Spleen (tissue), 7 donors: ENCODE results near the gene USP6NL.

ENCODE experiments used
- POLR2A ChIP-seq, 3 donors: fragments of 450-650 bp; IDR thresholded peaks; one replicate each; pipeline ENCODE4 v1.5.1; 2017; ENCODE audit warnings: antibody characterized with exemption in 3 of 3, mild to moderate bottlenecking in 1 of 3
- POLR2AphosphoS5 ChIP-seq, 3 donors: sonication (generic); formaldehyde crosslinking; IDR thresholded peaks; one replicate each; pipeline ENCODE4 v1.5.1; 2017; ENCODE audit warnings: antibody characterized with exemption in 3 of 3
- TF ChIP-seq, protein P1 (sequence below), 11 experiments: fragments of 200-600 bp in 7 of 11; fragments of 450-650 bp in 4 of 11; sonication (generic) in 4 of 11; IDR thresholded peaks in 8 of 11; conservative IDR thresholded peaks in 3 of 11; 1 replicate in 7 of 11; 2 replicates in 4 of 11; pipeline versions ENCODE4 v1.4.0 to v1.8.0; 2016 to 2021; ENCODE audit warnings: antibody characterized with exemption in 11 of 11, inconsistent platforms in 4 of 11, mild to moderate bottlenecking in 1 of 11
- donor health status: DM: no; HTN: no; CAD: no; lungs with moderate emphysema.
- donor health status: DM: no; HTN: no; CAD: no.
- donor health status: DM: no; HTN: no; CAD: no.

DNA sequence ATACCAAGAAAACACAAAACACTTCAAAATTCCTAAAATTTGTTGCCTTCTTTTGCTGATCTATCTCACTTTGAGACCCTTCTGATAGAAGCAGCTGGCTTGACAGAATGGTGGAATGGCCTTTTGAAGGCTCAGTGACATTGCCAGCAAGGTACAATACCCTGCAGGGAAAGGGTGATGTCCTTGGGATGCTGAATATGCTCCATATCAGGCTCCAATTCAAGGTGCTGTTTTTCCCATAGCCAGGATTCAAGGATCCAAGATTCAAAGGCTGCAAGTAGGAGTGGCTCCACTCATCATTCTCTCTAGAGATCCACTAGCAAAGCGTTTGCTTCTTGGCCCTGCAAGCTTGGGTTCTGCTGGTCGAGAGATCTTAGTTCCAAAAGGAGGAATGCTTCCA lies 120.4 kb downstream of the USP6NL start:
- TF ChIP-seq, protein P1, sequence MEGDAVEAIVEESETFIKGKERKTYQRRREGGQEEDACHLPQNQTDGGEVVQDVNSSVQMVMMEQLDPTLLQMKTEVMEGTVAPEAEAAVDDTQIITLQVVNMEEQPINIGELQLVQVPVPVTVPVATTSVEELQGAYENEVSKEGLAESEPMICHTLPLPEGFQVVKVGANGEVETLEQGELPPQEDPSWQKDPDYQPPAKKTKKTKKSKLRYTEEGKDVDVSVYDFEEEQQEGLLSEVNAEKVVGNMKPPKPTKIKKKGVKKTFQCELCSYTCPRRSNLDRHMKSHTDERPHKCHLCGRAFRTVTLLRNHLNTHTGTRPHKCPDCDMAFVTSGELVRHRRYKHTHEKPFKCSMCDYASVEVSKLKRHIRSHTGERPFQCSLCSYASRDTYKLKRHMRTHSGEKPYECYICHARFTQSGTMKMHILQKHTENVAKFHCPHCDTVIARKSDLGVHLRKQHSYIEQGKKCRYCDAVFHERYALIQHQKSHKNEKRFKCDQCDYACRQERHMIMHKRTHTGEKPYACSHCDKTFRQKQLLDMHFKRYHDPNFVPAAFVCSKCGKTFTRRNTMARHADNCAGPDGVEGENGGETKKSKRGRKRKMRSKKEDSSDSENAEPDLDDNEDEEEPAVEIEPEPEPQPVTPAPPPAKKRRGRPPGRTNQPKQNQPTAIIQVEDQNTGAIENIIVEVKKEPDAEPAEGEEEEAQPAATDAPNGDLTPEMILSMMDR (IDR thresholded peaks at IDR 0.05 in 8 of 11, conservative IDR thresholded peaks at IDR 0.05 in 3 of 11): no peak
- TF ChIP-seq POLR2AphosphoS5 (IDR thresholded peaks at IDR 0.05): no peak
- no peak for TF ChIP-seq POLR2A (IDR thresholded peaks at IDR 0.05)
